T-helper 17 cell (primary cell): ENCODE measurements around the gene PODNL1. TPM values are rescaled to one million over a fixed set of nuclear protein-coding genes. Genes with fewer than 3 reads are reported as not detected.

Source experiments
- ATAC-seq: fragments of 150-1000 bp; cut with Tn5 transposase; 2 replicates; pipeline ENCODE4 v1.10.0; 2021; ENCODE audit warnings: mild to moderate bottlenecking, moderate library complexity
- DNase-seq, 3 donors: peaks; one replicate each; pipeline versions ENCODE4 v3.0.0 to v3.0.0-alpha.2; 2020 to 2021
- H3K9me3 ChIP-seq: one replicate; pipeline ENCODE4 v1.7.0; 2013; ENCODE audit warnings: low read length, mild to moderate bottlenecking; ENCODE audit not compliant: control insufficient read depth, poor library complexity, severe bottlenecking
- H3K27ac Mint-ChIP-seq: one replicate; pipeline ENCODE4 v1.8.0; 2022; ENCODE audit warnings: mild to moderate bottlenecking, moderate library complexity, mixed read lengths
- H3K27me3 Mint-ChIP-seq: one replicate; pipeline ENCODE4 v1.8.0; 2022; ENCODE audit warnings: mixed read lengths
- H3K36me3 Mint-ChIP-seq: one replicate; pipeline ENCODE4 v1.8.0; 2022; ENCODE audit warnings: low read depth, mixed read lengths
- H3K4me1 Mint-ChIP-seq: one replicate; pipeline ENCODE4 v1.8.0; 2022; ENCODE audit warnings: mild to moderate bottlenecking, mixed read lengths
- H3K4me3 Mint-ChIP-seq: one replicate; pipeline ENCODE4 v1.8.0; 2022; ENCODE audit warnings: mild to moderate bottlenecking, moderate library complexity, mixed read lengths
- total RNA-seq, 4 donors: library from RNA in 2 of 4; stranded (reverse) in 2 of 4; gene quantifications; one replicate each; pipeline ENCODE4 v1.2.3 and lab custom pipeline; 2022 to 2026

PODNL1 gene, protein sequence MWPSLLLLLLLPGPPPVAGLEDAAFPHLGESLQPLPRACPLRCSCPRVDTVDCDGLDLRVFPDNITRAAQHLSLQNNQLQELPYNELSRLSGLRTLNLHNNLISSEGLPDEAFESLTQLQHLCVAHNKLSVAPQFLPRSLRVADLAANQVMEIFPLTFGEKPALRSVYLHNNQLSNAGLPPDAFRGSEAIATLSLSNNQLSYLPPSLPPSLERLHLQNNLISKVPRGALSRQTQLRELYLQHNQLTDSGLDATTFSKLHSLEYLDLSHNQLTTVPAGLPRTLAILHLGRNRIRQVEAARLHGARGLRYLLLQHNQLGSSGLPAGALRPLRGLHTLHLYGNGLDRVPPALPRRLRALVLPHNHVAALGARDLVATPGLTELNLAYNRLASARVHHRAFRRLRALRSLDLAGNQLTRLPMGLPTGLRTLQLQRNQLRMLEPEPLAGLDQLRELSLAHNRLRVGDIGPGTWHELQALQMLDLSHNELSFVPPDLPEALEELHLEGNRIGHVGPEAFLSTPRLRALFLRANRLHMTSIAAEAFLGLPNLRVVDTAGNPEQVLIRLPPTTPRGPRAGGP
- under 1 TPM in 1 of 2 donors, not detected in 1; 0.31 TPM for total RNA-seq
- total RNA-seq (lab: John Stamatoyannopoulos, UW) = 0.08 to 0.12 reads per million in 2 donors

DNA sequence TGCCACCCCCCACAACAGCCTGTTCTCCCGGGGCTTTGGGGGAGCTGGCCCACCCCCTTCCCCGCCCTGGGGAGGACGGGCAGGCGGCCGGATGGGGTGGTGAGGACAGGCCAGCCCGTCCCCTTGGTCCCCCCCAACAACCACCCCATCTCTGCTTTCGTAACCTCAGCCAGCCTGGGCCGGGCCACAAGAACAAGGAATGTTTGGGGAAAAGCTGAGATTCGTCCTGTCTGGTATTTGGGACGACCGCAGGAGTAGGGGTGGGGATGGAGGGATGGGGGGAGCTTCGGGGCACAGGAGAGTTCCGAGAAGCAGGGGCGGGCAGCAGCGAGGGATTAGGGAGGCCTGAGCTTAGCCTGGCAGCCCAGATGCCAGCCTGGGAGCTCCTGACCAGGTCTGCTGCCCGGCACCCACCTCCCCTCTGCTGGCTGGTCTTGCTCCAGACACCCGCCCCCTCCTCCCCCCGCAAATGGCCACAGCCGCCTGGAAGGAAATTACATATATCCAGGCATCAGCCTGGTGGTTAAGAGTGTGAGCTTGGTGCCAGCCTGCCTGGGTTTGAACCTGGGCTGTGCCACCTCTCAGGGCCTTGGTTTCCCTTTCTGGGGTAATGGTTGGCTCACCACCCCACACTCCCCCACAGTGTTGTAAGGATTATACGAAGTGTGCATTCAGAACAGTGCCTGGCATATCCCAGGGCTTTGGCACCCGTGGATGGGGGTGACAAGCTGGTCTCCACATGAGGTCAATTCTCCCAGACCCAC is at the start of gene PODNL1:
Gene PODNL1, minus strand, starts transcription at position 117 of the 764 bp plus-strand sequence. CDS start 236 bp downstream, outside the sequence.
- H3K9me3 ChIP-seq = no peaks in the 10 kb centered on the region
- peaks cover 18% of the 10 kb centered on the region for H3K27me3 Mint-ChIP-seq
- peaks cover 2% of the 10 kb centered on the region for H3K36me3 Mint-ChIP-seq
- ATAC-seq (no peak), DNase-seq (no peak)
- no peak within 1 kb of the TSS for H3K27ac Mint-ChIP-seq
- H3K4me1 Mint-ChIP-seq = peaks cover 13% of the 10 kb centered on the region
- no peak within 1 kb of the TSS for H3K4me3 Mint-ChIP-seq

DNA sequence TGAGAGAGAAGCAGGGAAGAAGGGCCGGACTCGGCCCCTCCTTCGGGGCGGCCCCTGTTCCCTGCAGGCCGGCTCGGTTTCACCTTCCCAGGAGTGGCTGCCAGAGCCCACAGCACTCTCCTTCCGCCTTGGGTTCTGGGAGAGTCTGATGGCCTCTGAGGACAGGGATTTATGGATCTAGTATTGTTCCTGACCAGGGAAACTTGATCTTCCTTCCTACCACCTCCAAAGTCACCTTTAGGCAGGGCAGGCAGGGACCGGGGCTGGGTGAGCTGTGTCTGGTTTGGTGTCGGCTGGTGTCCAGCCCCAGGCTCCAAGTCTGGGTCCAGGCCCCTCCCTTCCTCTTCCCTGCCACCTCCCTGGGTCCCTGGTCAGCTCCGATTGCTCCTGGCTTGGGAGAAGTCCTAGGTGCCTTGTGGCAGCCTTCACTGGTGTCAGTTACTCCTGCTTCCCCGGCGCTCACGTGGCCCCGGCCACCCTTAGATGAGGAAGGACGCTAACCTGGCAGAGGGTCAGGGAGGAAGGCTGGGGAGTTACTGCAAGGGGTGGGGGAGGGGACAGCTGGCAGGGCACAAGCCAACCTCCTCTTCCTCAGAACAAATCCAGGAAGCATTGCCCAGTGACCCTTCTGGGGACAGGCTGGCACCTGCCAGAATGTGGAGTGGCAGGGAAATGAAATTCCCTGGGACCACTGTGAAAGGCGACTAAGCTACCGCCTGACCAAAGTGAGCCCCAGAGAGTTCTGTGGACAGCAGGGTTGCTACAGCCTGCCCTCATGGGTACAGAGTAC is 49.1 kb upstream of the PODNL1 start:
- Mint-ChIP-seq H3K4me1 (peaks cover 57% of the 10 kb centered on the region), H3K27me3 (no peaks in the 10 kb centered on the region), H3K36me3 (peaks cover 8% of the 10 kb centered on the region), H3K27ac (peak overlapping the region; percentile 97), H3K4me3 (peak overlapping the region; percentile 83)
- ATAC-seq (no peak), DNase-seq (no peak)
- H3K9me3 ChIP-seq = no peaks in the 10 kb centered on the region

DNA sequence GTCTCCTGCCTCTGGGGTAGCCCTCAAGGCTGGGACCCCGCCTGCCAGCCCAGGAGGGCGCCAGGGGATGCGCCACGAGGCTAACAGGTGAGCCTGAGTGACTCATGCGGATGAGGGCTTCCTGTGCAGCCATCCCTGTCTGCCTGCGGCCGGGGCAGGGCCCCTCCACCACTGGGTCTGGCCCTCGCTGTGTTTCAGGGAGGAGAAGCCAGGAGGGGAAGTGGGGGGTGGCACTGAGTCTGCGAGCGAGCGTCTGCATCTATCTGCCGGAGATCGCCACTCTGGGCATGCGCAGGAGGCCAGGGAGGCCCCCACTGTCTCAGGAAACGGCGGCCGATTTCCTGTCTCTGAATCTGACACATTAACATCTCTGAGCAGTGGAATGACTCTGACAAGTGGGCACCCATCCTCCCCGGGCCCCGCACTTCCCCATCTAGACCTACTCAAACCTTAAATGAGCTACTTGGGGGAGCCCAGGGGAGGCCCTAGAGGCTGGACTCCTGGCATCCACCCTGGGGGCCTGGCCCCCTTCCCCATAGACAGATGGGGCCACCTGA is 48.2 kb upstream of the PODNL1 start:
- Mint-ChIP-seq H3K27me3 (no peaks in the 10 kb centered on the region), H3K36me3 (peaks cover 6% of the 10 kb centered on the region), H3K27ac (peak overlapping the region; percentile 97), H3K4me1 (peaks cover 55% of the 10 kb centered on the region), H3K4me3 (peak overlapping the region; percentile 83)
- ATAC-seq = peak; percentile 91
- peak; percentile 96 to 98 (median 97) for DNase-seq
- no peaks in the 10 kb centered on the region for H3K9me3 ChIP-seq

DNA sequence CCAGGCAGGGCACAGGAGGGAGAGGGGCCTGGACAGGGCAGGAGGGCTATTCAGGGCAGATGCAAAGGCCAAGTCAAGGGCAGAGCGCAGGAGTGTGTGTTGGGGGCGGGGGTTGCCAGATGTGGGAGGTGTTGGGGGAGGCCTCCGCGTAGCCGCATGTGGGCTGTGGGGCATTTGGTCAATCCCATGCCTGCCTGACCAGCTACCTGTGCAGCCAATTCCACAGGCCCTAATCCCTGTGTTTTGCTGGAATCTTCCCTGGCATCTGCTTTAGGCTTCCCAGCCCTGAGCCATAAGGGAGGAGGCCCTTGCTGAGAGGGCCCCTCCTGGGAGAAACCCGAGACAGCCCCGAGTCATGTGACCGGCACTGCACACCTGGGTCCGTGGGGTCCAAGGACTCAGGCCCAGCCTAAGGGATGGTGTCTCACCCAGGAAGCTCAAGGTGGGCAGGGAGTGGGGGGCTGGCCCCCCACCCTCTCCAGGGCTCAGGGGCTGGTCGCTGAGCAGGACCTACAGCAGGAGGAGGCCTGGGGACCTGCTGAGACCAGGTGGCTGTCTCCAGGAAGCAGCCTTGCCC is 47.6 kb upstream of the PODNL1 start:
- Mint-ChIP-seq H3K27ac (peak overlapping the region; percentile 97), H3K4me1 (peaks cover 51% of the 10 kb centered on the region), H3K4me3 (peak overlapping the region; percentile 83), H3K36me3 (peaks cover 3% of the 10 kb centered on the region), H3K27me3 (no peaks in the 10 kb centered on the region)
- DNase-seq (no peak), ATAC-seq (peak; percentile 23)
- no peaks in the 10 kb centered on the region for H3K9me3 ChIP-seq

DNA sequence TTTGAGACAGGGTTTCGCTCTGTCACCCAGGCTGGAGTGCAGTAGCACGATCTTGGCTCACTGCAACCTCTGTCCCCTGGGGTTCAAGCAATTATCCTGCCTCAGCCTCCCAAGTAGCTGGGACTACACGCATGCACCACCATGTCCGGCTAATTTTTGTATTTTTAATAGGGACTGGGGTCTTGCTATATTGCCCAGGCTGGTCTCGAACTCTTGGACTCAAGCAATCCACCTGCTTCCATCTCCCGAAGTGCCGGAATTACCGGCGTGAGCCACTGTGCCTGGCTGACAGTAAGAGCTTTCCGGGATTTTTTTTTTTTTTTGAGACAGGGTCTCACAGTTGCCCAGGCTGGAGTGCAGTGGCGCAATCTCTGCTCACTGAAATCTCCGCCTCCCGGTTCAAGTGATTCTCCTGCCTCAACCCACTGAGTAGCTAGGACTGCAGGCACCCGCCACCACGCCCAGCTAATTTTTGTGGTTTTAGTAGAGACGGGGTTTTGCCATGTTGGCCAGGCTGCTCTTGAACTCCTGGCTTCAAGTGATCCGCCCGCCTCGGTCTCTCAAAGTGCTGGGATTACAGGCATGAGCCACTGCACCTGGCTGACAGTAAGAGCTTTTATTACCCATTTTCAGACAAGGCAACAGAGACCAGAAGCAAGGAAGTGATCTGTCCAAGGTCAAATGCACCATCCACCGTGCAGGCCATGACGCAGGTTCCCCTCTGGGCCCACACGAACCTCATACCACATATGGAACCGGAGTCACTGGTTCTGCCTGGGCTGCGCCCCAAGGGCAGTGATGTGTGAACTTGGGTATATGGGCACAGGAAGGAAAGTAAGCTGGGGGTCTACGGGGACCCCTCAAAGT is 46.9 kb upstream of the PODNL1 start:
- peaks cover 47% of the 10 kb centered on the region for H3K4me1 Mint-ChIP-seq

DNA sequence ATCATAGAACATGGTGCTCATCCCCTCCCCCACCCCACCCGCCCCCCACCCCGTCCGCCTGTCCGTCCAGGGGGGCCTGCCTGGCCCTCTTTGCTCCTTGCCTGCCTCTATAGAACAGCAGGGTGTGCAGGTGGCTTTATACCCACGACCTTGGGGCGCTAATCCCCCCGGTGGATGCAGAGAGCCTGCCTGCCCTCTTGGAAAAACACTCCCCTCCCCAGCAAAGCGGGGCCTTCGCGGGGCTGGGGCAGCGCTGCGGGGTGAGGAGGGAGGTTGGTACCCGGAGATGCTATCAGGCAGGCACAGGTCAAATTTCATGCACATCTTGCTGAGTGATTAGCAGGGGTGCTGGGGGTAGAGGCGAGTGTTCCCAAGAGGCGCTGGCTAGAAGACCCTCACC is 46.0 kb upstream of the PODNL1 start:
- DNase-seq (no peak), ATAC-seq (no peak)
- no peaks in the 10 kb centered on the region for H3K9me3 ChIP-seq
- peaks cover 40% of the 10 kb centered on the region for H3K4me1 Mint-ChIP-seq
- H3K27me3 Mint-ChIP-seq = no peaks in the 10 kb centered on the region
- H3K36me3 Mint-ChIP-seq = no peaks in the 10 kb centered on the region
- H3K27ac Mint-ChIP-seq = peak overlapping the region; percentile 97
- peak overlapping the region; percentile 31 for H3K4me3 Mint-ChIP-seq

More for the DNA sequence above, 46.9 kb upstream of the PODNL1 start:
- DNase-seq = peak in 1 of 3 donors; percentile 35
- ATAC-seq = no peak
- peaks cover 2% of the 10 kb centered on the region for H3K36me3 Mint-ChIP-seq
- no peaks in the 10 kb centered on the region for H3K27me3 Mint-ChIP-seq
- H3K4me3 Mint-ChIP-seq = peak overlapping the region; percentile 81
- H3K27ac Mint-ChIP-seq = peak overlapping the region; percentile 97
- no peaks in the 10 kb centered on the region for H3K9me3 ChIP-seq

DNA sequence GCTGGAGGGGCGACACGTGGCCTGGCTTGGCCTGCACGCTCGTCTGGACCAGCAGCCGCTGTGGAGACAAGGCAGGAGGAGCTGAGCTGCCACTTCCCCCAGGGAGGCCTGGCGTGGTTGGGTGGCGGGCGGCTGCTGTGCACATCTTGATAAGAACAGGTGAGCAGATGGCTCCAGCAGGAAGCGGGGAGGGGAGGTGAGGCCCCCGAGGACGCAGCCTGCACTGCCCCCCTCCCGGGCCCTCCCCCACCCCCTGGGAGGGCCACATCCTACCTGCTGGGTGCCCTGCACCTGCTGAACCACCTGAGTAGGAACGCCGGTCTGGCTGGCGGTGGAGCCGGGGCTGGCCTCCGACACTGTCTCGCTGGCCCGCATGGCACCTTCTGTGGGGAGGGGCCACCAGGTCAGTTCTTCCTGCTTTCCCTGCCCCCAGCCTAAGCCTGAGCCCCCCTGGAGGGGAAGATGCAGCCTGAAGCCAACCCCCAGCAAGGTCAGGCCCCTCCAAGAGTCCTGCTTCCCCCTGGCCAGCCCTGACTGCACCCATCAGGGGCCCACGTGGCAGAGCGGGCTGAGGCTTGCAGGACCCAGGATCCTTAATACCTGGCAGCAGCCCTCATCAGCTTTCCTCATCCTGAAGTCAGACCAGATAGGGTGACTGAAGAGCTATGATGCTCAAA is 45.1 kb upstream of the PODNL1 start:
- Mint-ChIP-seq H3K36me3 (no peaks in the 10 kb centered on the region), H3K27me3 (no peaks in the 10 kb centered on the region), H3K27ac (peak overlapping the region; percentile 77), H3K4me3 (peak overlapping the region; percentile 57), H3K4me1 (peaks cover 33% of the 10 kb centered on the region)
- no peaks in the 10 kb centered on the region for H3K9me3 ChIP-seq
- DNase-seq = peak in 2 of 3 donors; percentile 24 to 28
- no peak for ATAC-seq

DNA sequence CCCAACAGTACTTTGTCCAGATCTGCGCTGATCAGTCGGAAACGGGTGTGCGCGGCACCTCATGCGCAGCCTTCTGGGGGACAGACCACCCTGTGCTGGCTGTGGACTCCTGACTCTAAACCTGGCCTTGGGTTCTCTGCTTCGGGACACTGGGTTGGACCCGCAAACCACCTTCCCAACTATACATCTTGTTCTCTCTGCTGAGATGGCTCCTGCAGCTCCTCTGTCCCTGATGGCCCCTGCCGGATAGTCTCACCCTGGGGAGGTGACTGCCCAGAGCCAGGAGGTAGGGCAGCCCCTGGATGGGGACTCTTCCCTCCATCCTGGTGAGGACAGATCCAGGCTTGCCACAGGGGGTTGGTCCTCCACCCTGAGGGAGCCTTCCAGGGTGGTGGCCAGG is 44.6 kb upstream of the PODNL1 start:
- Mint-ChIP-seq H3K27me3 (no peaks in the 10 kb centered on the region), H3K4me1 (peaks cover 30% of the 10 kb centered on the region), H3K4me3 (no peak overlapping the region), H3K36me3 (no peaks in the 10 kb centered on the region), H3K27ac (peak overlapping the region; percentile 77)
- DNase-seq (no peak), ATAC-seq (no peak)
- no peaks in the 10 kb centered on the region for H3K9me3 ChIP-seq

DNA sequence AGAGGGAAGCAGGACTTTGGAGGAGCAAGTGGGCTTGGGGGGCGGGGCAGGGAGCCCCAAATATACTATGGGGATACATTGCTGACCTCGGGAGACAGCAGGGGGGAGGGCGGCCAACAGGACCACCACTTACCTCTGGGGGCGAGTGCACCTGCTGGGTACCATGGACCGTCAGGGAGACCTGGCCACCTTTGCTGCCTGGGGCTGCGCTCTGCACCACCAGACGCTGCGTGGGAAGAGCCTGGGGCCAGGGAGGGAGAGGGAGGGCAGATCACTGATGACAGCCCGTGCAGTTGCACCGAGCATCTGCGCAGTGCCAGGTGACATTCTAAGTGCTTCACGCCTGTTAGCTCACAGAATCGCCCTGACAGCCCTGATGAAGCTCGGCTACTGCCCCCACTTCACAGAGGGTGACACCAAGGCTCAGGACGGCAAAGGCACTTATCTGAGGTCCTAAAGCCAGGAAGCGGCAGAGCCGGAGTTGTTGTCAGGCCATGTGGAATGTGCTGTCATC is 43.8 kb upstream of the PODNL1 start:
- no peak overlapping the region for H3K27ac Mint-ChIP-seq

DNA sequence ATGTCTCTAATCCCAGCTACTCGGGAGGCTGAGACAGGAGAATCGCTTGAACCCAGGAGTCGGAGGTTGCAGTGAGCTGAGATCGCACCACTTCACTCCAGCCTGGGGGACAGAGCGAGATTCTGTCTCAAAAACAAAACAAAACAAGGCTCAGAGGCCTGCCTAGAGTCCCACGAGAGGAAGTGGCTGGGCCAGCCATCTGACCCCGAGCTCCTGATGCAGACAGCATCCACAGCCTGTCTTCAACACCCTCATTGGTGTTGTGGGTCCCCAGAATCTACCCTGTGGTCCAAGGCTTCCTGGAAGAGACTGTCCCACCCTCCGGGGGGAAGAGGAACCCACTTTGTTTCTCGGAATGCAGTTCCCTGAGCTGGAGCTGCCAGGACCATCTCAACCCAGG is 43.2 kb upstream of the PODNL1 start:
- ATAC-seq (no peak), DNase-seq (no peak)
- no peaks in the 10 kb centered on the region for H3K27me3 Mint-ChIP-seq
- H3K9me3 ChIP-seq = no peaks in the 10 kb centered on the region
- no peaks in the 10 kb centered on the region for H3K36me3 Mint-ChIP-seq
- H3K27ac Mint-ChIP-seq = peak overlapping the region; percentile 47
- no peak overlapping the region for H3K4me3 Mint-ChIP-seq
- H3K4me1 Mint-ChIP-seq = peaks cover 24% of the 10 kb centered on the region

More for the DNA sequence above, 43.8 kb upstream of the PODNL1 start:
- Mint-ChIP-seq H3K27me3 (no peaks in the 10 kb centered on the region), H3K4me1 (peaks cover 25% of the 10 kb centered on the region), H3K36me3 (no peaks in the 10 kb centered on the region), H3K4me3 (no peak overlapping the region)
- ATAC-seq = no peak
- no peak for DNase-seq
- no peaks in the 10 kb centered on the region for H3K9me3 ChIP-seq

DNA sequence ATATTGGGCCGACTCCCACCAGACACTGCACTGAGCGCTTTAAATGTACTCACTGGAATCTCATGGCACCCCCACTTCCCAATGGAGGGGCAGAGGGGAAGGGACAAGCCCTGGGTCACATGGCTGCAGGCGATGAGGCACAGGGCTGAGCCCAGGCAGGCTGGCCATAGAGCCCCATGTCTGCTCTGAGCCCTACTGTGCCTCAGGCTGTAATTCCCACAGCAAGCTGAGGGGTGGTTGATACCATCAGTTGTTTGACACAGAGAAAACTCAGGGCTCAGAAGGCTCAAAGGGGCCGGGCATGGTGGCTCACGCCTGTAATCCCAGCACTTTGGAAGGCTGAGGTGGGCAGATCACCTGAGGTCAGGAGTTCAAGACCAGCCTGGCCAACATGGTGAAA is 42.8 kb upstream of the PODNL1 start:
- peak overlapping the region; percentile 47 for H3K27ac Mint-ChIP-seq
- no peaks in the 10 kb centered on the region for H3K27me3 Mint-ChIP-seq
- DNase-seq = no peak
- no peak overlapping the region for H3K4me3 Mint-ChIP-seq
- peaks cover 28% of the 10 kb centered on the region for H3K4me1 Mint-ChIP-seq
- no peak for ATAC-seq
- no peaks in the 10 kb centered on the region for H3K36me3 Mint-ChIP-seq
- H3K9me3 ChIP-seq = no peaks in the 10 kb centered on the region
